ENCODE results near the gene TRIM31.

DNA sequence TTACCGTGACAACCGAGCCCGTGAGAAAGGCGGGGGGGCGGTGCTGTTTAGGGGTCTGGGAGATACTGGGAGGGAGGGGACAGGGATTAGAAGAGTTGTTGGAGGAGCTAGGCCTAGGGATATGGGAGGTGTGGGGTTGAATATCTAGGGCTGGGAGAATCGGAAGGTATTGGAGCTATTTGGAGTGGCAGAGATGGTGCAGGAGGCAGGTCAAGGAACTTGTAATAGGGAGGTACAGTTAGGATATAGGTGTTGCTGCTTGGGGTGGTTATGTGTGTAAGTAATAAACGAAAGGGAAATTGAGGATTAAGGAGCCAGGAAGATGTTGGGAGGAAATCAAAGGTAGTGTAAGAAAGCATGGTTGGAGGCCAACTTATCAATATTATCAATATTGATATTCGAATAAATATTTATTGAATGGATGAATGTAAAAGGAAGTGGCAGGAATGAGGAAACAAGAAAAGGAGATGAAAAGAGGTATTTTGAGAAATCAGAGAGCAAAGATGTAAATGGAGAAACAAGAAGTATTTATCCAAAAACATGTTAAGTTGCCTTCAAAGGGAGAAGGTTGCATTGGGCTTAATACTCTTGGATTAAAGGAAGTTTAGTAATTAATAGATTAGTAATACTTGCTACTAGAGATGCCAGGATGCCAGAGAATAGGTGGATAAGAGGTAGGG is 45.3 kb downstream of the TRIM31 start:
- TF ChIP-seq, protein P1, sequence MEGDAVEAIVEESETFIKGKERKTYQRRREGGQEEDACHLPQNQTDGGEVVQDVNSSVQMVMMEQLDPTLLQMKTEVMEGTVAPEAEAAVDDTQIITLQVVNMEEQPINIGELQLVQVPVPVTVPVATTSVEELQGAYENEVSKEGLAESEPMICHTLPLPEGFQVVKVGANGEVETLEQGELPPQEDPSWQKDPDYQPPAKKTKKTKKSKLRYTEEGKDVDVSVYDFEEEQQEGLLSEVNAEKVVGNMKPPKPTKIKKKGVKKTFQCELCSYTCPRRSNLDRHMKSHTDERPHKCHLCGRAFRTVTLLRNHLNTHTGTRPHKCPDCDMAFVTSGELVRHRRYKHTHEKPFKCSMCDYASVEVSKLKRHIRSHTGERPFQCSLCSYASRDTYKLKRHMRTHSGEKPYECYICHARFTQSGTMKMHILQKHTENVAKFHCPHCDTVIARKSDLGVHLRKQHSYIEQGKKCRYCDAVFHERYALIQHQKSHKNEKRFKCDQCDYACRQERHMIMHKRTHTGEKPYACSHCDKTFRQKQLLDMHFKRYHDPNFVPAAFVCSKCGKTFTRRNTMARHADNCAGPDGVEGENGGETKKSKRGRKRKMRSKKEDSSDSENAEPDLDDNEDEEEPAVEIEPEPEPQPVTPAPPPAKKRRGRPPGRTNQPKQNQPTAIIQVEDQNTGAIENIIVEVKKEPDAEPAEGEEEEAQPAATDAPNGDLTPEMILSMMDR (IDR thresholded peaks at IDR 0.05; ENCODE audit: insufficient read depth, low read length, poor library complexity, severe bottlenecking) = no peak
- TF ChIP-seq EZH2phosphoT487 (conservative IDR thresholded peaks at IDR 0.05; ENCODE audit: low read length) = no peak

Measured in SU-DHL-6 (cell line).